T-helper 2 cell (primary cell): ENCODE measurements around the gene SGMS2.
A peak's percentile ranks its signal among the peaks of the same experiment; 100 is the strongest.
"Not testable (repeated sequence)": the region's sequence is repeated elsewhere in the genome, so short reads cannot be mapped to it uniquely, and the experiment has no call there.

Source experiments
- DNase-seq, 5 experiments: peaks; one replicate each; pipeline versions ENCODE4 v3.0.0 to v3.0.0-alpha.2; 2012 to 2022

The SGMS2 gene

GRCh38 chr4:107870916-107871786, 46.4 kb downstream of the SGMS2 start:
- DNase-seq, result no peak

DNA sequence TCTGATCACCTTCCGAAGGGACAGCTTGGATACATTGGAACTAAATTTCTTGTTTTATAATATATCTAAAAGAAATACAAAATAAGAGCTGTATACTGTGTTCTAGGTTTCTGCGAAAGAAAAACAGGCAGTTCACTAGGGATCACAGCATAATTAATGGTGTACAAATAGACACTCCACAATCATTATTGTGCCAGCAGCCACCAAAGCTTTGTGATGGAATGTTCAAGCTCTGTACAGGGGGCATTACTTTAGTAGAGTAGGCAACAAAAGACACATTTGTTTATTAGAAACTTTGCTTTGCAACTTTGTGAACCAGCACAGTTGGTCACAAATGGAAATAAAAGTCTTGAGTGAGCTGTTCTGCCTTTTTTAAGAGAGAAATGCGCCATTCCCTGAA, 49.3 kb downstream of the SGMS2 start:
- no peak for DNase-seq

DNA sequence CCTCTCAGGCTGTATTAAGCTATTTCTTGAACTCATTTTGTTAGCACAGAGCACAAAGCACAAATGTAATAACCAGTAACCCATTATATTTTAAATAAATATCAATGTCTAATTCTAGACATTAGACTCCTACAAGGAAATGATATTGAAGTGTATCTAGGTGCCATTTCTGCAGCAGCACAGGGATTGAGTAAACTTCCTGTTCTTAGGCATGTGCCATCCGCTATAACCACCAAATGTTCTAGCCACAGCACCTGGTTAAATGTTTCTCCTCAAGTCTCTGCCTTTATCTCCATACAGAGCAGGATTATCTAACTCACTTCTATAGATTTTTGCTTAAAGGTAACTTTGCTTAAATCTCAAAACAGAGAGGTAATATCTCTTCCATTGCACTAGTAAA, 51.4 kb downstream of the SGMS2 start:
- no peak for DNase-seq

DNA sequence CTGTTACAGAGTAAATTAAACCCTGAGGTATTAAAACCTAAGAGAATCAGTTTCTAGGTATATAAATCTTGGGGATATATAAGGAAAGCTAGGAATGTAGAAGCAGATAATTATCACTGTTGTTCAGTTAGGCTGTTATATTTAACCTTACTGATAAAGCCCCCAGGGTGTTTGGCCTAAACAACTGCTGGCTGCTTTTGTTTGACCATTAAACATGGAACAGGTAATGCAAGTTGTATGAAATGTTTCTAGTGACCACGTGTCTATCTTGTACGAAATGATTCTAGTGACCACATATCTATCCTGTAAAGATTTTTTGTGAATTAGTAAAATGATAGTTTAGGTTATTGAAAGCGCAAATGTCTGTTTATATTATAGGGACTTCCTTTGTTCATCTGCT, 52.6 kb downstream of the SGMS2 start:
- DNase-seq, result no peak

DNA sequence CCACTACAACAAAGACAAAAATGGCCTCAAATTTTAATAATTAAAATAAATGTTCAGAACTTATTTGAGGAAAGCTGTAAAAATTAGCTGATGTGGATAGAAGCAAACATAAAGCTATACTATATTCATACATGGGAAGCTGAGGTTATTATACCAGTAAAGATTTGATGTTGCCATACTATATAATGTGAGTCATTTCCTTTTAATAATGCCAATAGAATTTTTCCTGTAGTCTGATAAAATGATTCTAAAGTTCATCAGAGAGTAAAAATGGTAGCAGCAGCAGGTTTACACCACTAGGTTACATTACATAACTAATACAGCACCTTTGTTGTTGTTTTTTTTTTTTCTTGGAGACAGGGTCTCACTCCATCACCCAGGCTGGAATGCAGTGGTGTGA, 61.1 kb downstream of the SGMS2 start:
- no peak for DNase-seq

GRCh38 chr4:107888237-107888636, 63.5 kb downstream of the SGMS2 start:
- no peak for DNase-seq

DNA sequence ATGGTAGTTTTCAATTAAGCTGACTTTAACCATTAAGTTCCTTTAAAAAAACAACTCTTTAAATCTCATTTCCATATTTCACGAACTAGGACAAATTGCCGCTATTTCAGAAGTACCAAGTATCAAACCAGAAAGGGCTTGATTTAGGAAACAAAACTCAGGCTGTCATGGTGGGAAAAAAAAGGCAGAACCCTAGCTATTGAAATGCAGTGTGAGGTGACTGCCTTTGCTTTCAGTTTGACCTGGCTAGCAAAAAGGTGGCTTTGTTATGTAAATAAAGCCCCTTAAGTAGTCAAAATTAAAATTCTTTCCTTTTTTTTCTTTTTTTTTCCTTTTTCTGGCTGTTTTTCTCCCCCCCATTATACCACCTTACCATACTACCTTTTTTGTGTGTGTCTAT, 66.0 kb downstream of the SGMS2 start:
- DNase-seq, result no peak

GRCh38 chr4:107891299-107891698, 66.6 kb downstream of the SGMS2 start:
- no peak for DNase-seq

DNA sequence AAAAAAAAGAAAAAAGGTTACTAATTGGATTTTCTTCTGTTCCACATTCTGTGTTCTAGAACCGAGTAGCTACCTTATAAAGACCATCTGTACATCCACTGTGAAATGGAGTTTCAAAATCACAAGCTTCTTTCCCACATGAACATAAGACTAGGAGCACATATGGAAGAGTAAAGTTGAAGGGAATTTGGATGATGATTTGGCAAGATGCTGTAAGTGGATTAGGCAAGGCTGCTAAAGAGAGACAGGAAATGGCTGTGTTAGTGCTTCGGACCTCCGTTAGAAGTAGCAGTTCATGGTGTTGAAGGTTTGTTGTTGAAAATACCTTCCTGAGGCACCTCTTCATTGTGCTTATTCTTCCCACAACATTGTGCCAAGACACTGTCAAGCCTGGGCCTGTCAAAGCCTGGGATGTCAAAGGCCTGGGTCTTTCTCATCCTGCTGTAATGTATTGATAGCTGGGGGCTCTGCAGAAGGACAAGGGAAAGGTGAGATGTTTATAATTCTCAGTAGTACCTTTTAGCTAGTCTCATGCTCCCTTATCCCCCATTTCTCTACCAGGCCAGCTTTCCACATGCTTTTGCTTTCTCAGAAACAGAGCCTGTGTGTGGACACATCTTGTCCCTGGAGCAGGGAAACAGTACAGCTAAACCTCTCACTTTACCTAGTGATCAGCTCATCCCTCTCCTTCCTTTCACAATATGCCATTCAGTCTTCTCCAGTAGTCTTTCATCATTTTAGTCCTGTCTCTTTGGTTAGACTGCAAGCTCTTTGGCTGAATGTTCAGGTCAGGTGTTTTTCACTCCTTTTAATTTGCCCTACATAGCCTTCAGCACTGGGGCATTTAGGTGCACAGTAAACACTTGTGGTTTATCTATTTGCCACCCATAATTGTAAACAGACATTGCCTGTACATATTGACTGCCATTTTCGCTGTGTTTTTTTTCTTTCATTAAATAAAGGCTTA, 68.7 kb downstream of the SGMS2 start:
- DNase-seq, result no peak

GRCh38 chr4:107894138-107894603, 69.4 kb downstream of the SGMS2 start:
- no peak for DNase-seq

DNA sequence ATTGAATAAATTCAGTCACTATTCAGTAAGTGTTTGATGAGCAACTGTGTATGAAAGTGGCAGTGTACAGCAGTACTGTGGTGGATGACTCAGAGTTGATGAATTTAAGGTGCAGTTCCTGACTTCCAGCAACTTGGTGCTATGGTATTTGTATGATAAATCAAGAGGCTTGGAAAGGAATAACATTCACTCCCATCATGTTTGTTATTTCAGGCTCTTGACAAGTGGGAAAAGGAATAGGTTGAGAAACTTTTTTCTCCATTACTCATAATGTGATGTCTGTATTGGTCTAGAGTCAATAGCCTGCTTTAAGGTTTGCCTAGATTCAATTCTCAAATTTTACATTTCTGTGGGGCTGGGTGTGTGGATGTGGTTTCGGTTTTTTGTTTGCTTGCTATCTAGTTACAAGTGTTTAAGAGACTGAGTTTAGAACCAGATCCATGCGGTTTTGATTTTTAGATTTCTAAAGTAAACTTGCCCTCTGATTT, 71.5 kb downstream of the SGMS2 start:
- DNase-seq, result no peak

DNA sequence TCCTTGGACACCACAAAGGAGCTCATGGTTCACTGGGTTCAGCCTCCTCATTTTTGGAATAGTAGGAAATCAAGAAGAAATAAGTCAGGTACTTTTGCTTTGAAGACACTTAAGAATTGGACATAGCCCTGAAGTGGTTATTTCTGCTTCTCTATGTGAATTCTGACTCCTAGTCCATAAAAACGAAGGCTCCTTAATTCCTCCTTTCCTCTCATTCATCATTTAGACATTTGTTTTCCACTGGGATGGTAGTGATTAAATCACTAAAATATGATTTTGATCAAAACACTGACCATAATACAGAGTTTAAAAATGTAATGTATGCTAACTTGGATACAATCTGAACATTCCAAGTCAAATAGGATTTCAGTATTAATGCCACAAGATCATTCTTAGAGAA, 71.9 kb downstream of the SGMS2 start:
- DNase-seq, result no peak

- DNase-seq, result no peak
Measured at GRCh38 chr4:107897823-107898222, 73.1 kb downstream of the SGMS2 start.

GRCh38 chr4:107900067-107900466, 75.3 kb downstream of the SGMS2 start:
- no peak for DNase-seq

- no peak for DNase-seq
Measured at GRCh38 chr4:107900508-107900907, 75.8 kb downstream of the SGMS2 start.

GRCh38 chr4:107901213-107901934, 76.6 kb downstream of the SGMS2 start:
- DNase-seq, result no peak

- no peak for DNase-seq
Measured at GRCh38 chr4:107902715-107903114, 78.0 kb downstream of the SGMS2 start.

DNA sequence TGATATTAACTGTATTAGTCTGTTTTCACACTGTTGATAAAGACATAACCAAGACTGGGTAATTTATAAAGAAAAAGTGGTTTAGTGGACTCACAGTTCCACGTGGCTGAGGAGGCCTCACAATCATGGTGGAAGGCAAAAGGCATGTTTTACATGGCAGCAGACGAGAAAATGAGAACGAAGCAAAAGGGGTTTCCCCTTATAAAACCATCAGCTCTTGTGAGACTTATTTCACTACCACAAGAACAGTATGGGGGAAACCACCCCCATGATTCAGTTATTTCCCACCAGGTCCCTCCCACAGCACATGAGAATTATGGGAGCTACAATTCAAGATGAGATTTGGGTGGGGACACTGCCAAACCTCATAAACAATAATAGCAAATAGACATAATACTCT, 80.3 kb downstream of the SGMS2 start:
- not testable (repeated sequence) for DNase-seq

DNA sequence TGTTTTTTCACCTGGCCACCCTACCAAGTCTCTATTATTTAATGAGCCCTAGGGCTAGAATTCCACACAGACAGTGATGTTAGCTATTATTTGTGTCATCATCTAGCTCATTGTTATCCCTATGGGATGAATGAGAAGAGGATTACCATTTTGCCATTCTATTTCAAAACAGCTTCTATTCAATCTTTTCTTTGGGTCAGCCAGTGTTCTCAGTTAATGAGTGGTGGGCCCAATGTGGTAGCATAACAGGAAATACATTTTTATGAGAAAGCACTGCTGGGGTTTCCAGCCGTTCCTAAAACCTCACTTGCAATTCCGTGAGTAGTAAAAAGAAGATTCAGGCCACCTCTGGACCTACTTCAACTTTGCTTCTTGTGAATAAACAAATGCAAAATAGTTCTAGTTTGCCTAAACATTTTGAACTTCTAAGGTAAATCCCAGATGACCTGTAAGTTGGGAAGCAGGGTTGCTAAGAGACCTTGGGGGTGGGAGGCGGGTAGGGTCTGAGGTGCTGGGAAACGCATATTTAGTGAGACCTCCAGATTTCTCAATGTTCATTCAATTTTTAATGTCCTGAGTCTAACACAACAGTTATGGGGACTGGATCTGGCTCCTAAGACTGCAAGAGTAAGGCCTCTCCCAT, 81.8 kb downstream of the SGMS2 start:
- no peak for DNase-seq

GRCh38 chr4:107908377-107908776, 83.6 kb downstream of the SGMS2 start:
- no peak for DNase-seq

- peak in 2 of 5 experiments; percentile 28 to 56 for DNase-seq
Measured at GRCh38 chr4:107913283-107913899, 88.7 kb downstream of the SGMS2 start.

GRCh38 chr4:107915220-107915619, 90.5 kb downstream of the SGMS2 start:
- no peak for DNase-seq
